Inferior parietal cortex (tissue), 1 donor: ENCODE data around the gene WNT3A.
"Not testable (repeated sequence)": the region's sequence is repeated elsewhere in the genome, so short reads cannot be mapped to it uniquely, and the experiment has no call there.

Experiments used
- DNase-seq: peaks from one replicate; pipeline ENCODE4 v3.0.0-alpha.2; 2016; ENCODE audit errors: extremely low spot score

The WNT3A gene, protein sequence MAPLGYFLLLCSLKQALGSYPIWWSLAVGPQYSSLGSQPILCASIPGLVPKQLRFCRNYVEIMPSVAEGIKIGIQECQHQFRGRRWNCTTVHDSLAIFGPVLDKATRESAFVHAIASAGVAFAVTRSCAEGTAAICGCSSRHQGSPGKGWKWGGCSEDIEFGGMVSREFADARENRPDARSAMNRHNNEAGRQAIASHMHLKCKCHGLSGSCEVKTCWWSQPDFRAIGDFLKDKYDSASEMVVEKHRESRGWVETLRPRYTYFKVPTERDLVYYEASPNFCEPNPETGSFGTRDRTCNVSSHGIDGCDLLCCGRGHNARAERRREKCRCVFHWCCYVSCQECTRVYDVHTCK

DNA sequence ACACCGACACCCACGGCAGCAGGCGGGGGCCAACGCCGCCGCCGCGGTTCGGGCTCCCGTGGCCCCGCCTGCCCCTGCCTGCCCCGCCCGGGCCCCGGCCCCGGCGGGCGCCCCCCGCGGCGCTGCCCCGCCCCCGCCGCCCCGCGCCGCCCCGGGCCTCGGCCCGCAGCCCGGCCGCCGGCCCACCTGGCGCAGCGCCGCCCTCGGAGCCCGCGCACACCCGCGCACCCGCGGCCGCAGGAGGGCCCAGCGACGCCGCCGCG, at the start of gene WNT3A:
Gene WNT3A (plus strand): TSS at position 213 of the 263 bp plus-strand sequence. CDS start 131 bp downstream, outside the sequence.
- no peak for DNase-seq

DNA sequence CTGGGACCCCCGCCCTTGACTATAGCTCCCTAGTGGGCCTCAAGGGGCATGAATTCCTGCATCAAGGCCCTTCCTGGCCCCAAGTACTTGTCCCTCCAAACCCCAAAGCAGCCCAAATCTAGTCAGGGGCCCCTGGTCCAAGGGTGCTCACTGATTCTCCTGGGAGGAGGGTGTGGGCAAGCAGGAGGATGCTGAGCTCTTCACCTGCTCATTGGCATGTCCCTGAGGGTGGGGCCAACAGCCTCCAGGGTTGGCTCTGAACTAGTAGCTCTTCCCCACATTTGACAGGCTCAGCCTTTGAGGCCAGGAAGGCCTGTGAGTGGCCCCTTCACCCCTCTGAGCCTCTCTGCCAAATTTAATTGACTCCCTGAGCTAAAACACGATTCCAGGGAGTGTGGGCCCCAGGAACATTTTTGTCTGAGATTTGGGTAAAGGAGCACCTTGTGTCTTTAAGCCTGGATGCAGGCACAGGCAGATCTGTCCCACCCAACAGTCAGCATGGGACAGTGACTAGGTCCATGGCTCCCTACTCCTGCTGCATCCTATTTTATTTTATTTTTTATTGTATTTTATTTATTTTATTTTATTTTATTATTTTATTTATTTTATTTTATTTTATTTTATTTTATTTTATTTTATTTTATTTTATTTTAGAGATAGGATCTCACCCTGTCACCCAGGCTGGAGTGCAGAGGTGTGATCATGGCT, 48.0 kb upstream of the WNT3A start:
- DNase-seq = no peak

DNA sequence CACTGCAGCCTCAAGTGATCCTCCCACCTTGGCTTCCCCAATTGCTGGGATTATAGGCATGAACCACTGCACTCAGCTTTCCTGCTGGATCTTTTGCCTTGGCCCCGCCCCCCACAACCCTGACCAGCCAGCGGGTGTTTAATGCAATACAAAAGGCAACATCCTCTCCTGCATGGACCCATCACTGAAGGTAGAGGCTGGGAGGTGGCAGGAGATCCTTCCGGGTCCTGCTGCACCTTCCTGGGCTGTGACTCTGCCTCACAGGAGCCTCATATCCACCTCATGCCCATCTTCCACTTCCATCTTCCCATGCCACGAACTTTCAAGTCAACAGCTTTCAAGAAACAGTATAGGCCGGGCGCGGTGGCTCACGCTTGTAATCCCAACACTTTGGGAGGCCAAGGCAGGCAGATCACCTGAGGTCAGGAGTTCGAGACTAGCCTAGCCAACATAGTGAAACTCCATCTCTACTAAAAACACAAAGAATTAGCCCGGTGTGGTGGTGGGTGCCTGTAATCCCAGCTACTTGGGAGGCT, 47.4 kb upstream of the WNT3A start:
- DNase-seq = no peak

DNA sequence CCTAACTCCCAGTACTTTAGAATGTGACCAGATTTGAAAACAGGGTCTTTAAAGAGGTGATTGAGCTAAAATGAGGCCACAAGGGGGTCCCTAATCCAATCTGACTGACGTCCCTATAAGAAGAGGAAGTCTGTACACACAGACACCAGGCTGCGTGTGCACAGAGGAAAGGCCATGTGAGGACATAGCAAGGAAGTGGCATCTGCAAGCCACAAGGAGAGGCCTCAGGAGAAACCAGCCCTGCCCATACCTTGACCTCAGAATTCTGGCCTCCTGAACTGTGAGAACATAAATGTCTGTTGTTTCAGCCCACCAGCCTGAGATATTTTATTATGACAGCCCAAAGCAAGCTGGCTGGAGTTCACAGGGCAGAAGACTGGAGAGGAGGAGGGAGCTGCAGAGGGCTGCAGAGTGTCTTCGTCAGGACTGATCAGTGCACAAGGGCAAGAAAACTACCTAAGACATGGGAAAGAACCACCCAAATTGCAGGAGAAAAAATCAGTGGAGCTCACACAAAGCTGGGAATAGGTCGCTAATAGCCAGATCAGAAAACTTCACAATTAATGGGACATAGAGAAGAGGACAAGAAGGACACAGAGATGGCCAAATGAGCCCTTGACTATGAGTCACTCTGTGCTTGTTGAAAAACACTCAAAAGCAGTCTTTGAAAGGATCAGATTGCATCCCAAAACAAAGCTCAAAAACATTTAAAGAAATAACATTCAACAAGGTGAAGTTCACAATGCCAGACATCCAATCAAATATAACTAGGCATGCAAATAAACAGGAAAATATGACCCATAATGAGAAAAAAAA, 44.9 kb upstream of the WNT3A start:
- DNase-seq = no peak

DNA sequence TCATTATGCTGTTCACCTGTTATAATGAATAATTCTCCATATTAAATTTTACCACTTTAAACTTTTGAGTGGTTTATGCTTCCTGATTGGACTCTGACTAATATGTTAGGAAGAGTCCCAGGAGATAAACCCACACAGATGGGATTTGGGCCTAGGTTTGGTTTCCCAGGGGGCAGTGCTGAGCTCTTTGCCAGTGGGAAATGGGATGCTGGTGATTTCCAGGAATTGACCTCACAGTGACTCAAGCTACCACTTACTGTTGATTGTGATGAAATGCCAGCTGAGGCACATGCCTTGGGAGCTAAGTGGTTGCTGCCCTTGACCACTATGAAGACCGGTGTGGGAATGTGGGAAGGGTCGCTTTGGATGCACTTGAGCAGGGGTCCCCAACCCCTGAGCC, 40.1 kb upstream of the WNT3A start:
- not testable (repeated sequence) for DNase-seq

DNA sequence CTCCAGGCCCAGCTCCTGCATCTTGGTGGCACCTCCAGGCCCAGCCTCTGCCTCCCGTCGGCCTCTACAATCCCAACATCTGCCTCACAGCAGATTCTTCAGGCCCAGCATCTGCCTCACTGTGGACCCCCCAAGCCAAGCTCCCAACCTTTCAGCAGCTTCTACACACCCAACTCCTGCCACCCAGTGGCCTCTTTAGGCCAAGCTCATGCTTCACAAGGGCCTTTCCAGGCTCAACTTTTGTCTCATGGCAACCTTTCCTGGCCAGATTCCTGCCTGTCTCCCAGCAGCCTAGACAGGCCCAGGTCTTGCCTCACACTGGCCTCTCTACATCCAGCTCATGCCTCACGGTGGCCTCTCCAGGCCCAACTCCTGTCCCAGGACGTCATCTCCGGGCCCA, 39.0 kb upstream of the WNT3A start:
- not testable (repeated sequence) for DNase-seq

DNA sequence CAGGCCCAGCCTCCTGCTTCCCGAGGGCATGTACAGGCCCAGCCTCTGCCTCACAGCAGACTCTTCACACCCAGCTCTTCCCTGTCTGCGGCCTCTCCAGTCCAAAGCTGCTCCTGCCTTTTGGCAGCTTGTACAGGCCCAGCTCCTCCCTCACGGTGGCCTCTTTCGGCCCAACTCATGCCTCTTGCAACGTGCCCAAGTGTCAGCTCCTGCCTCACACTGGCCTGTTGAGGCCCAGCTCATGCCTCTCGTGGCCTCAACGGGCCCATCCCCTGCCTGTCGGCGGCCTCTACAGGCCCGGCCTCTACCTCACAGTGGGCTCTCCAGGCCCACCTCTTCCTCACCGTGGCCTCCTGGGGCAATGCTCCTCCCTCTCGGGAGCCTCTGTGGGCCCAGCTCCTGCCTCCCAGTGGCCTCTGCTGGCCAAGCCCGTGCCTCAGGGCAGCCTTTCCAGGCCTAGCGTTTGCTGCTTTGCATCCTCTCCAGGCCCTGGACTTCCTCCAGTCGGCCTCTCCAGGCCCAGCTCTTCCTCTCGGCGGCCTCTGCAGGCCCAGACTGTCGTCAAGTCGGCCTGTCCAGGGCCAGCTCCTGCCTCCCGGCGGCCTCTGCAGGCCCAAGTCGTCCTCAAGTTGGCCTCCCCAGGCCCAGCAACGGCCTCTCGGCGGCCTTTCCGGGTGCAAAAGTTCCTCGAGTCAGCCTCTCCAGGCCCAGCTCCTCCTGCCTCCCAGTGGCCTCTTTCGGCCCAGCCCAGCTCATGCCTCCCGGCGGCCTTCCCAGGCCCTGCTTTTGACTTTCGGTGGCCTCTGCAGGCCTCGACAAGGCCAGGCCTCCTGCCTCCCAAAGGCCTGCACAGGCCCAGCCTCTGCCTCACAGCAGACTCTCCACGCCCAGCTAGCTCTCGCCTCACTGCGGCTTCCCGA, 36.5 kb upstream of the WNT3A start:
- not testable (repeated sequence) for DNase-seq

DNA sequence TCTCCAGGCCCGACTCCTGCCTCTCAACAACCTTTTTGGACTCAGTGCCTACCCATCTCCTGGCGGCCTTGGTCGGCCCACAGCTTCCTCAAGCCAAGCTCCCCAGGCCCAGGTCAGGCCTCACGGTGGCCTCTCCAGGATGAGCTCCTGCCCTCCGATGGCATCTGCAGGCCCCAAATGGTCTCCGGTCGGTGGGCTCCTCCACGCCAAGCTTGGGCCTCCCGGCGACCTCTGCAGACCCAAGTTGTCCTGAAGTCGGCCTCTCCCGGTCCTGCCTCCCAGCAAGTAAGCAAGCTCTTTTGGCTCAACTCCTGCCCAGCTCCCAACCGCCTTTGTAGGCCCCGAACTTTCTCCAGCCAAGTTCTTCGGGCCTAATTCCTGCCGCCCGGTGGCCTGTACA, 35.6 kb upstream of the WNT3A start:
- not testable (repeated sequence) for DNase-seq

DNA sequence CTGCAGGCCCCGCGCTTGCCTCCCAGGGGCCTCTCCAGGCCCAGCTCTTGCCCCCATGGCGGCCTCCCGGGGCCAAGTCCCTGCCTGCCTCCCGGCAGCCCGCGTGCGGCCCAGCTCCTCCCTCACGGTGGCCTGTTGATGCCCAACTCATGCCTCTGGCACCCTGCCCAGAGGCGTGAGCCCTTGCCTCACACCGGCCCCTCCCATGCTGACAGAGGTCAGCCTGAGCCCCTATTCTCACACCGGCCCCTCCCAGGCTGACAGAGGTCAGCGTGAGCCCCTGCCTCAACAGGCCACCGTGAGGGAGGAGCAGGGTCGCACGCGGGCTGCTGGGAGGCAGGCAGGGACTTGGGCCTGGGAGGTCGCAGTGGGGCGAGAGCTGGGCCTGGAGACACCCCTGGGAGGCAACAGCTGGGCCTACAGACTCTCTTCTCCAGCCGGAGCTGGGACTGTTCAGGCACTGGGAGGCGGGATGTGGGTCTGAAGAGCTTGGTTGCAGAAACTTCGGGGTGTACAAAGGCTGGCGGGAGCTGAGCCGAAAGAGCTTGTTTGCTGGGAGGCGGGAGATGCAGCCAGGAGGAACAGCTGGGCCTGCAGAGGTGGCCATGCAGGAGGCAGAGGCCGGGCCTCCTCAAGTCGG, 35.0 kb upstream of the WNT3A start:
- DNase-seq = not testable (repeated sequence)

DNA sequence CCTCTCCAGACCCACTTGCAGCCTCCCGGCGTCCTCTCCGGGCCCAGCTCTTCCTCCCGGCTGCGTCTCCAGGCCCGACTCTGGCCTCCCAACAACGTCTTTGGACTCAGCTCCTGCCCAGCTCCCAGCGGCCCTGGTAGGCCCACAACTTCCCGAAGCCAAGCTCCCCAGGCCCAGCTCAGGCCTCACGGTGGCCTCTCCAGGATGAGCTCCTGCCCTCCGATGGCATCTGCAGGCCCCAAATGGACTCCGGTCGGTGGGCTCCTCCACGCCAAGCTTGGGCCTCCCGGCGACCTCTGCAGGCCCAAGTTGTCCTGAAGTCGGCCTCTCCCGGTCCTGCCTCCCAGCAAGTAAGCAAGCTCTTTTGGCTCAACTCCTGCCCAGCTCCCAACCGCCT, 34.5 kb upstream of the WNT3A start:
- DNase-seq = not testable (repeated sequence)

DNA sequence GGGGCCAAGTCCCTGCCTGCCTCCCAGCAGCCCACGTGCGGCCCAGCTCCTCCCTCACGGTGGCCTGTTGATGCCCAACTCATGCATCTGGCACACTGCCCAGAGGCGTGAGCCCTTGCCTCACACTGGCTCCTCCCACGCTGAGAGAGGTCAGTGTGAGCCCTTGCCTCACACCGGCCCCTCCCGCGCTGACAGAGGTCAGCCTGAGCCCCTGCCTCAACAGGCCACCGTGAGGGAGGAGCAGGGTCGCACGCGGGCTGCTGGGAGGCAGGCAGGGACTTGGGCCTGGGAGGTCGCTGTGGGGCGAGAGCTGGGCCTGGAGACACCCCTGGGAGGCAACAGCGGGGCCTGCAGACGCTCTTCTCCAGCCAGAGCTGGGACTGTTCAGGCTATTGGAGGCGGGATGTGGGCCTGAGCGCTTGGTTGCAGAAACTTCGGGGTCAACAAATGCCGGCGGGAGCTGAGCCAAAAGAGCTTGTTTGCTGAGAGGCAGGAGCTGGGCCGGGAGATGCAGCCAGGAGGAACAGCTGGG, 33.9 kb upstream of the WNT3A start:
- not testable (repeated sequence) for DNase-seq

DNA sequence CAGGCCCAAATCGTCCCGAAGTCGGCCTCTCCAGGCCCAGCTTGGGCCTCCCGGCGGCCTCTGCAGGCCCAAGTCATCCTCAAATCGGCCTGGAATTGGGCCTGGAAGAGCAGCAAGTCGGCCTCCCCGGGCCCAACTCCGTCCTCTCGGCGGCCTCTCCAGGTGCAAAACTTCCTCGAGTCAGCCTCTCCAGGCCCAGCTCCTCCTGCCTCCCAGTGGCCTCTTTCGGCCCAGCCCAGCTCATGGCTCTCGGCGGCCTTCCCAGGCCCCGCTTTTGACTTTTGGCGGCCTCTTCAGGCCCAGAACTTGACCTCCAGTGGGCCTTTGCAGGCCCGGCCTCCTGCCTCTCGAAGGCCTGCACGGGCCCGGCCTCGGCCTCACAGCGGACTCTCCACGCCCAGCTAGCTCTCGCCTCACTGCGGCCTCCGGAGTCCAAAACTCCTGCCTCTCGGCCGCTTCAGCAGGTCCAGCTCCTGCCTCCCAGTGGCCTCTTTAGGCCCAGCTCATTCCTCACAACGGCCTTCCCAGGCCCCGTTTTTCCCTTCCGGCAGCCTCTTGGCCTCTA, 33.0 kb upstream of the WNT3A start:
- DNase-seq = not testable (repeated sequence)

DNA sequence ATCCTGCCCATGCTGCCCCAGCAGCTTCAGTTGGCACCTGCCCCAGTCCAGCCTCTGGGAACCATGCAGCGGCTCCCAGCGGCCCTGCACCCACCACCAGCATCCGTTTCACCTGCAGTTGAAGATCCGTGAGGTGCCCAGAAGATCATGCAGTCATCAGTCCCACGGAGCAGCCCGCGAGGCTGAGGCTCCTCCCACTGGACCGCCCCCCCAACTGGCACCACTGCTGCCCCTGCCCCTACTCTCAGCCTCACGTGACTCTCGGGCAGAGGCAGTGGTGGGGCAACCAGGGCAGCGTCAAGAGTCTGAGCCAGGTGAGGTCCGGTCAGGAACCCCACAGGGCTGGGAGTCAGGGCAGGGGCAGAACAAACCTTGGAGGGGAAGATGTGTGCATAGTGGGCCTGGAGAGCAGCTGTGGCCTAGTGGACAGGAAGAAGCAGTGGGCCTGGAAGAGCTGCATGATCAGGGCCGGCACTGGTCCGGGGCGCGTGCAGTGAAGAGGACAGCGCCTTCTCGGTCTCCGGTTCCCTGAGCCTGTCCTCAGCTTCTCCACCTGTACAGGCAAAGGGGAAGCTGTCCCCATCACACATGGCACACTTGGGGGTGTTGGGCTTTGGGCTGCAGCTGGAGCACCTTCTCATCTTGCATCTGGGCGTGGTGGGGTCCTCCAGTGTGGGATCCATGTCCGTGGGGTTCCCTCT, 31.1 kb upstream of the WNT3A start:
- not testable (repeated sequence) for DNase-seq

DNA sequence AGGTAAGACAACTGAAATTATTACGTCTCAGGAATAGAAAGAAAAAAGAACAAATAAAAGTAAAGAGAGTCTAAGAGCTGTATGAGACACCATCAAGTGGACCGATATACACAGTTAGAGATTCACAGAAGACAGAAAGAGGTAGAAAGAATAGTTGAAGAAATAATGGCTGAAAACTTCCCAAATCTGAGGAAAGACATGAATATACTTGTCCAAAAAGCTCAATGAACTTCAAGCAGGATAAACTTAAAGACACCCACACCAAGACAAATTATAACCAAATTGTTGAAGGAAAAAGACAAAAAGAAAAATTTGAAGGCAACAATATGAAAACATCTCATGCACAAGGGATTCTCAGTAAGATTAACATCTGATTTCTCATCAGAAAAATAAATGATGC, 19.6 kb upstream of the WNT3A start:
- DNase-seq = no peak

DNA sequence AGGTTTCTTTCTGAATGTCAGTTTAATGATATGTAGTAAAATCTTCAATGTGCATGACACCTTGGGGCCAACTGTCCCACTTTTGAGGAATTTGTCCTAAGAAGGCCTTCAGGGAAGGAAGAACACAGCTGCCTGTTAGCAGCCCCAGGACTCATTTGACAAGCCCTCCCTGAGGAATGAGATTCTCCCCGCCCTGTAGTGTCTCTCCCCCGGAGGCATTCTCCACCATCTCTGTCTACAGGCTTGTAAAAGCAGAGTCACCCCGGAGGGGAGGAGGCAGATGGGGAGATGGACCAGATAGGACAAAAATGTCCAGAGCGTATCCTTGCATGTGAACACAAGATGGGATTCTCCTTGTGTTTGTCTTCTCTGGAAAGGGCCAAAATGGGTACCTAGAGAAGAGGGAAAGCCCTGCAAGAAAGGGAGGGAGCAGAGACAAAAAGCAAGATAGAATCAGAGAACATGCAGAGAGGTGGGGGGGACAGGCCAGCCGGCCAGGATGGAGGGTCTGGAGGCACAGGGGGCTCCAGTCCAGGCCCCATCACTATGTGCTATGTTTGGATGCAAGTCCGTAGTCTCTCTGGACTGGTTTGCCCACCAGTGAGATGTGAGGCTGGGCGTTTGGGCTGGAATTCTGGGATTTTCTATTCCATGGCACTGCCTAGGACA, 12.0 kb upstream of the WNT3A start:
- no peak for DNase-seq

DNA sequence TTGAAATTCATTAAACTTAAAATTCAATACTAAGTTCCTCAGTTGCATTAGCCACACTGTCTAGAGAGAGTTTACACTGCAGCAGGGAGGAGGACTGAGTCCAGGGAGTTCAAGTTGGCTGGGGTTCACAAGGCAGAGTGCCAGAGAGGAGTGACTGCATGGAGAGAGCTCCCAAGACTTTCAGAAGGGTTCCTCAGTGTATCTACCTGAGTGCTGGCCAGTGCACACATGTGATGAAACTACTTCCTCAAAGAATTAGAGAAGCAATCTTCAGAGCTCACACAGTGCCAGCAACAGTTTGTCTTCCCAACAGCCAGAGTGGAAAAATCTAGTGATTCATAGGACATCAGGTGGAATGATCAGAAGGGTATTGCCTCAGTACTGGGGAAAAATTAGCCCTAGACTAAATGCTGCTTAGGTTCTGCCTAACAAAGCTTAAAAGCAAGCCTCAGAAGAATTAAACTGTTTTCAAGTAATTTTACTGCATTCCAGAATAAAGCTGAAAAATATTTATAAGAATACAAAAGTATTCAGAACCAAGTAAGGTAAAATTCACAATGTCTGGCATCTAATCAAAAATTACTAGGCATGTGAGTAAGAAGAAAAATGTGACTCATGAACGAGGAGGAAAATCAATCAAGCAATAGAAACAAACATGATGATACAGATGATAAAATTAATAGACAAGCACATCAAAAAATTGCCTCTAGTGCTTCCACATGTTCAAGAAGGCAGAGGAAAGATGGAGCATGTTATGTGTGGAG, 10.4 kb upstream of the WNT3A start:
- no peak for DNase-seq

DNA sequence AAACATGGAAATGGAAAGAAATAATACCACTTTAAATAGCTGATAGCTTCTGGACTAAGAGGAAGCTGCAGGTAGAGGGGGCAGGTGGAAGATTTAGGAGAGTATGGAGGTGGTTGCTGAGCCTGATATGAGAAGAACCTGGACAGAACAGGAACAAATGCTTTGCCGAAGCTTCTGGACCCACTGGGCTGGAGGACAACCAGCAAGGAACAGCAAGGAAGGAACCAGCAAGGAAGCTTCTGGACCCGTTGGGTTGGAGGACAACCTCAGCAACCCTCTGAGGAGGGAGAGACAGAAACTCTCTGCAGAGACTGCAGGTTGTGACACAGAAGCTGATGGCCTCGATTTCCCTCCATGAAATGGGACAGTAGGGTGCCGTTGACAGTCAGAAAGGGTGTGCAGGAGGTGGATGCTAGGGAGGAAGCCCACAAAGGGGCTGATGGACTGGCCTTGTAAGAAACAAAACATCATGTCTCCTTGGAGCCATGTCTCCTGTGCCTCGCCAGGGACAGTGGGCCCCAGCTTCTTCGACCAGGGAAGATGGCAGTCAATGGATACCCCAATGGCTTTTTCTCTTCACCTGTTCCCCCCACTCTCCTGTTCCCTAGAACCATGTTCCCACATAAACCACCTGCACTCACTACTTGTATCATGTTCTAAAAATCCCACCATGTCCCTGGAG, 8.3 kb upstream of the WNT3A start:
- DNase-seq = no peak
